GM18519 (cell line): Measurements from ENCODE around the gene GPC5.
A peak's percentile ranks its signal among the peaks of the same experiment; 100 is the strongest.
"Not testable (repeated sequence)": the region's sequence is repeated elsewhere in the genome, so short reads cannot be mapped to it uniquely, and the experiment has no call there.

Source experiments
- ATAC-seq: cut with Tn5 transposase; IDR thresholded peaks from one replicate; pipeline ENCODE4 v1.9.1; 2021; ENCODE audit warnings: mild to moderate bottlenecking, moderate library complexity; ENCODE audit not compliant: unreplicated experiment, low FRiP score

The GPC5 gene

DNA sequence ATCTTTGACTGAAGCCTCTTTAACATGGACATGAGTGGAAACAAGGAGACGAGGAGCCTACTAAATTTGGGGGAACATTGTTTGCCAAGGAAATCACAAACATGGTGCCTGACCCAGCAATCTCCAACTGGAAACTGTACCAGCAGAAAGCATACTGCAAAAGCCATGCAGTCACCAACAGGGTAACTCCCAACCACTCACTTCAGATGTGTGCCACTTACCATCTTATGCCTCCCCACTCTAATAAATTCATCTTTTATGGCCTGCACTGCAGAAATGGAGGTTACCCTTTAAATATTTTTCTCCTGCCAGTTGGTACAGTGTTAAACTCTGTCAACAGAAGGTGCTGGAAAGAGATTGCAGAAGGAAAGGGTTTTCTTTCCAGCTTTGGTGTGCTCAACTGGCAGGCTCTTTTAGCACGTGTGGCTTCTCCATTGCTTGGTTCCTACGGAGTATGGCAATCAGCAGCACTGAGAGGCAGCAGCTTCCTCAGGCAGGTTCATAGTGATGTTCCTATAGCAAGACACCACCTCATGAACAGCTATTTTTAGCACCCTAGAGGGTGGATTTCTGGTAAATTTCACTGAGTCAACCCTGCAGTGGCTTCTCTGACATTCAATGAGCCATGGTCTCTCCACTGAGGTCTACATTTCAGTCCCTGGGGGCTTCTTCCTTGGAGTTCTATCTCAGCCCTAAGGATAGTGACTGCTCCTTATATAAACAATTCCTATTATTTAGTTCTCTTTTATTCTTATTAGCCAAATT is 29.6 kb upstream of the GPC5 start:
- no peak for ATAC-seq

- ATAC-seq = no peak
These were observed 29.0 kb upstream of the GPC5 start for GRCh38 chr13:91369441-91369831.

- ATAC-seq = no peak
These were observed 27.9 kb upstream of the GPC5 start for GRCh38 chr13:91370501-91370900.

GRCh38 chr13:91372911-91373310 is 25.5 kb upstream of the GPC5 start:
- no peak for ATAC-seq

- ATAC-seq = peak; percentile 95
These were observed 23.2 kb upstream of the GPC5 start for GRCh38 chr13:91375116-91375729.

DNA sequence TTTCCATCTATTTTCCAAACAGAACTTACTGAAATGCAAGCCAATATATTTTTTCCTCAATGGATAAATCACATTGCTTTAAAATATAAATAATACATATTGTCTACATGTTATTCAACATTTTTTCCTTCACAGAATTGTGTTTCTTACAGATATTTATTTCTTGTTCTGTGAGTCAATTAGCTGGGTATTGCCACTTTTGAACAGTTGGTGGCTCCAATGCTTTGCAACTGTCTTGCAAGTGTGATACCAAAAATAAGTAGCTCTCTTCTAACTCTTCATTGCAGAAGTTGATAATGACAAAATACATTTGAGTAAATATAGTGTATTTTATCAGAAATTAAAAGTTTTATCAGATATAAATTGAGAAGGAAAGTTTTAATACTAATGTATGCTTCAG is 17.1 kb upstream of the GPC5 start:
- ATAC-seq = no peak

- ATAC-seq = no peak
These were observed 14.6 kb upstream of the GPC5 start for GRCh38 chr13:91383836-91384235.

GRCh38 chr13:91384896-91385295 is 13.5 kb upstream of the GPC5 start:
- ATAC-seq = no peak

DNA sequence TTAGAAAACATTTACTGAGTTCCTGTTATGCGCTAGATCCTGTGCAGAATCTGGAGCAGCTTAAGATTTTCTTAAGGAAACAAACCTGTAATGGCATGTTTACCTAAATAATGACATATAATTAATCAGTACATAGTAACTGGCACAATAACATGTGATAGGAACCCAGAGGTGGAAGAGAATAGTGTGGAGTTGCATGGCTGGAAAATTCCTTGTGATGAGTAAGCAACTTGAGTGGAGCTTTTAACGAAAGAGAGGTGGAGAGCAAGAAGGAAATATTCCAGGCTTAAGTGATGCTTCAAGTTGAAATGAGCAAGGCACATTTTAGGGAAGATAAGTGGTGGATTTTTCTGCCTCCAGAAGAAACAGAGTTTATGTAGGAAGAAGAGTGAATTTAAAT is 9.2 kb upstream of the GPC5 start:
- no peak for ATAC-seq

- ATAC-seq = no peak
These were observed 826 bp upstream of the GPC5 start for GRCh38 chr13:91397595-91397994.

DNA sequence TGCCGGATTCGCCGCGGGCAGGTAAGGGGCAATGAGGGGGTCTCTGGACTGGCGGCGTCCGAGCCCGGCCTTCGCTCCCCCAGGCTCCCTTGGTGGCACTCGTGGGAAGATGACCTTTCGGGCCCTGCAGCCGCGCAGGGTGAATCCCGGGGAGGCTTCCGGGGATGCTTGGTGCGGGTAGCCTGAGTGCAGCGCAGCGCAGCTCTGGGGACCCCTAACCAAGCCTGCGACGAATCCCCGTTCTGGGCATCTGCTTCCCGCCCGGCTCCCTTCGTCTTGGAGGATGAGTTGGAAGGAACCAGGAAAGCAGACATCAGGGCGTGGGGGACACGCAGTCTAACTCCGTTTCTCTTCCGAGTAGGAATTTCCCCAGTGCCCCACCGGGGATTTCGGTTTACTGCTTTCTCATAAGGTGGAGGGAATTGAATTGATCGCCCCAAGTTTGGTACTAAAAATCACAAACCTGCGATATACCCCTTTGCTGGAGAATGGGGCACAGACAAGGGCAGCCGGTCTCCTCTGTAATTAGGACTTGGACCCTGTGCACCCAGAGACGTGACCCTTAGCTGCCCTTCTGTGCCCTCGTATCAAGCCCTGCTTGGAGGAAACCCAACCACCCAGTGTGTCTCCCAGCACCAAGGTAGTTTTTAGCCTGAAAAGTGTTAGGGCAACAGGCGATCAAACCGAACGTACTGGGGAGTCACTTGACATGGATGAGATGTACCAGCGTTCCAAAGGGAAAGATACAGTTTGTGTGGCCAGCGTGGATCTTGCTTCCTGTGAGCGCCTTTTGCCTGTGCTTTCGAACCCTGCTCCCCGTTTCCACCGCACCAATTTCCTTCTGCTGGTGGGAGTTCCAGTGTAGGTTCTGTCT is 1.0 kb downstream of the GPC5 start:
- ATAC-seq = no peak

DNA sequence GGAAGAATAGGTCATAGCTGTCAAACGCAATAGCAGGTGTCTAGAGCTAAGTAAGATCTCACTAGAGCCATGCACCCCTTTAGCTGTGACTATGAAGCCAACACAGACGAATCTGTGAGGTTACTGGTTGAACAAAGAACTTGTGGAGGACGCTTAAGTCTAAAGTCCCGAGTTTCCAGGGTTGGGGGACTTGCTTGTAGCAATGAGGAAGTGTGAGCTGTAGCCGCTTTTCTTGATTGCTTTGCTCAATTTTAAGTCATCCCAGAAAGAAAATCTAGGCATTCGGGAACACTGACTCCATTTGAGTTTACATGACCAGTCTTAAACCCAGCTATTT is 1.6 kb downstream of the GPC5 start:
- ATAC-seq = no peak

DNA sequence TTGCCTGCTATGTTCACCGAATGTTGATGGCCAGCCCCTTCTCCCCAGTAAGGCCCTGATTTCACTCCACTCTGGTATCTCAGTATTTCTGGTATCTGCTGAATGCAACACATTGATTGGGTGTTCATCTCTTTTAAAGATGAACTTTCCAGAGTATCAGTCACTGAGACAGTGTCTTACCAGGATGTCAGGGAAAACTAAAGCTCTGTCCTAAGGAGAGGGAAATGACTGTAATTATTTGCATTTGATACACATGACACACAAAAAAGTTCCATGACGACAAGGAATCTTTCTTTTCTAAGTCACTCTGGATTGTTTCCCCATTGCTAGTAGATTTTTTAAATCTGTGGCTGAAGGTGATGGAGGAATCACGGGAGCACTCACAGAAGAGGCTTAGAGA is 2.2 kb downstream of the GPC5 start:
- no peak for ATAC-seq

- ATAC-seq = no peak
These were observed 3.5 kb downstream of the GPC5 start for GRCh38 chr13:91401920-91402319.

GRCh38 chr13:91405240-91405639 is 6.8 kb downstream of the GPC5 start:
- ATAC-seq = peak; percentile 41

- peak; percentile 70 for ATAC-seq
These were observed 8.2 kb downstream of the GPC5 start for GRCh38 chr13:91406619-91407018.

DNA sequence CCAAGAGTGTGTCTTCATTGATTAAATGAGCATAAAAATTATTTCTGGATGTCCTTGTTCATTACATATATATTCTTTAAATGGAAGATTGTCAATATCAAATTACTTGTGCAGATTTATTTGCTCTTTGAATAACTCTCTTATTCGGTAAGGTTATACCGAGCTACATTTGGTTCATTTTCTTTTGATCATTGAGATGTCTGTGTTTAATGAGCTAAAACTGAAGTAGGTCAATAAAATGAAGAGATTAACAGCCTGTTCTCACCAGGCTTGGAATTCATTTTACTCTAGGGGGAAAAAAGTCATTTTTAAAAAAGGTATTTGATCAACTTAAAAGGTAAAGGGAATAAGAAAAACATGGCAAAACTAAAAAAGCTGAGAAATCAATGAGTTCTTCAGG is 10.6 kb downstream of the GPC5 start:
- ATAC-seq = no peak

- not testable (repeated sequence) for ATAC-seq
These were observed 18.2 kb downstream of the GPC5 start for GRCh38 chr13:91416579-91416978.

DNA sequence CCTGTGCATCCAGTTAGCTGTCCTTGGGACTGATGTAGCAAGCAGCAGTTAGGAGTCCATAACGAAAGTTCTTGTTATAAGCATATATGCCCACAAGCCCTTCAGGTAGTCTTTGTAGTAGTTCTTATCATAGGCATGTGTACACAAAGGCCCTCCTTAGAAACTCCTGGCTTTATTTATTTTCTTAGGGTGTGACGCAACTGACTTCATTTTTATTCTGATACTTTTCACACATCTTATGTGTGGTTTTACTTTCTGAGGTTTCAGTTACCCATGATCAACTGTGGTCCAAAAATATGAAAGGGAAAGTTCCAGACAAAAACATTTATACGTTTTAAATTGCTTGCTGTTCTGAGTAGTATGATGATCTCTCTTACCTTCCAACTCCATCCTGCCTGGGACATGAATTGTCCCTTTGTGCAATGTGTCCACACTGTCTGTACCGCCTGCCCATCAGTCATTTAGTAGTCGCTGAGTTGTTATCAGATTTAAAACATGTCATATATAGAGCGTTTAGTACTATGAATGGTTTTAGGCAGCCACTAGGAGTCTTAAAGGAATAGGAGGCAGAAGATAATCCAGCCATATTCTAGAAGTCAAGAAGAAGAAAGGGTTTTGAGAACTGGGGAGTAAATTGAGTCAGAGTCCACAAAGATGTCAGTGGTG is 19.4 kb downstream of the GPC5 start:
- peak; percentile 40 for ATAC-seq

- ATAC-seq = no peak
These were observed 28.5 kb downstream of the GPC5 start for GRCh38 chr13:91426913-91427312.

DNA sequence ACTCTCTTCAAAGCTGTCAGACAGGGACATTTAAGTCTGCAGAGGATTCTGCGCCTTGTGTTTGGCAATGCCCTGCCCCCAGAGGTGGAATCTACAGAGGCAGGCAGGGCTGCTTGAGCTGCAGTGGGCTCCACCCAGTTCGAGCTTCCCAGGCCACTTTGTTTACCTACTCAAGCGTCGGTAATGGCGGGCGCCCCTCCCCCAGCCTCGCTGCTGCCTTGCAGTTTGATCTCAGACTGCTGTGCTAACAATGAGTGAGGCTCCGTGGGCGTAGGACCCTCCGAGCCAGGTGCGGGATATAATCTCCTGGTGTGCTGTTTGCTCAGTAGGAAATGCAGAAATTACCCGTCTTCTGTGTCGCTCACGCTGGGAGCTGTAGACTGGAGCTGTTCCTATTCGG is 40.3 kb downstream of the GPC5 start:
- not testable (repeated sequence) for ATAC-seq
